DOHH2 (cell line): ENCODE results near the gene CHEK2.

Source experiments
- EZH2phosphoT487 ChIP-seq: fragments of 200-600 bp; sonication (generic); IDR thresholded peaks from 2 replicates; pipeline ENCODE4 v1.6.1; 2017; ENCODE audit warnings: borderline replicate concordance, mild to moderate bottlenecking, antibody characterized with exemption, low read length, moderate library complexity, mixed read lengths
- TF ChIP-seq, protein P1 (sequence below): fragments of 200-600 bp; sonication (generic); IDR thresholded peaks from one replicate; pipeline ENCODE4 v1.5.1; 2014; ENCODE audit warnings: antibody characterized with exemption, mild to moderate bottlenecking, low read depth, low read length; ENCODE audit not compliant: poor library complexity, severe bottlenecking

DNA sequence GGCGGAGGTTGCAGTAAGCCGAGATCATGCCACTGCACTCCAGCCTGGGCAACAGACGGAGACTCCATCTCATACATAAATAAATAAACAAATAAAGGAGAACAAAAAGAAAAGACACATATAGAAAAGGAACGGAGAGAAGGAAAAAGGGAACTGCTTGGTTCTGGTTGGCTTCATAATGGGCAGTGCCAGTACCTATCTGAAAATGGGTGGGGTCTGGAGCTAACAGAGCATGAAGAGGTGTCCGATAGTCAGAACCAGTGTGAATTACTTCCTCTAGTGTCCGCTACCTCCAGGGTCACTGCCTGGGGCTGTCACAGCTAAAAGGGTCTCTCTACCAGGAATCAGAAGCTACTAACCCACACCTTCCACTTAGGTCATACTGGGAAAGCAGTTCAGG is 34.8 kb downstream of the CHEK2 start:
- TF ChIP-seq, protein P1, sequence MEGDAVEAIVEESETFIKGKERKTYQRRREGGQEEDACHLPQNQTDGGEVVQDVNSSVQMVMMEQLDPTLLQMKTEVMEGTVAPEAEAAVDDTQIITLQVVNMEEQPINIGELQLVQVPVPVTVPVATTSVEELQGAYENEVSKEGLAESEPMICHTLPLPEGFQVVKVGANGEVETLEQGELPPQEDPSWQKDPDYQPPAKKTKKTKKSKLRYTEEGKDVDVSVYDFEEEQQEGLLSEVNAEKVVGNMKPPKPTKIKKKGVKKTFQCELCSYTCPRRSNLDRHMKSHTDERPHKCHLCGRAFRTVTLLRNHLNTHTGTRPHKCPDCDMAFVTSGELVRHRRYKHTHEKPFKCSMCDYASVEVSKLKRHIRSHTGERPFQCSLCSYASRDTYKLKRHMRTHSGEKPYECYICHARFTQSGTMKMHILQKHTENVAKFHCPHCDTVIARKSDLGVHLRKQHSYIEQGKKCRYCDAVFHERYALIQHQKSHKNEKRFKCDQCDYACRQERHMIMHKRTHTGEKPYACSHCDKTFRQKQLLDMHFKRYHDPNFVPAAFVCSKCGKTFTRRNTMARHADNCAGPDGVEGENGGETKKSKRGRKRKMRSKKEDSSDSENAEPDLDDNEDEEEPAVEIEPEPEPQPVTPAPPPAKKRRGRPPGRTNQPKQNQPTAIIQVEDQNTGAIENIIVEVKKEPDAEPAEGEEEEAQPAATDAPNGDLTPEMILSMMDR, result no peak
- TF ChIP-seq EZH2phosphoT487, result no peak
